Right lobe of liver (tissue), 4 donors: ENCODE results near the gene PFKL.
"Not testable (repeated sequence)": the region's sequence is repeated elsewhere in the genome, so short reads cannot be mapped to it uniquely, and the experiment has no call there.

Source experiments
- CTCF ChIP-seq, 4 donors: fragments of 200-600 bp in 3 of 4; fragments of 450-650 bp in 1 of 4; IDR thresholded peaks; one replicate each; pipeline versions ENCODE4 v1.5.1 to v1.8.0; 2016 to 2022; ENCODE audit warnings: antibody characterized with exemption in 4 of 4, mild to moderate bottlenecking in 2 of 4
- POLR2A ChIP-seq: fragments of 450-650 bp; IDR thresholded peaks from one replicate; pipeline ENCODE4 v1.6.1; 2017; ENCODE audit warnings: antibody characterized with exemption, mild to moderate bottlenecking
- donor health status: DM: no; HTN: no; CAD: no.
- donor health status: DM: no; HTN: no; CAD: no.
- donor health status: DM: no; HTN: yes; CAD: no.

GRCh38 chr21:44342981-44343380 lies 43.1 kb downstream of the PFKL start:
- TF ChIP-seq CTCF (IDR thresholded peaks at IDR 0.05); POLR2A: not testable (repeated sequence)
